Hematopoietic multipotent progenitor cell treated with erythropoietin and hydrocortisone succinate and interleukin-3 and kit ligand, for 15 days (in vitro differentiated cells): ENCODE data around the gene CWF19L2.

Experiments used
- DNase-seq: peaks from one replicate; pipeline ENCODE4 v3.0.0-alpha.2; 2015; ENCODE audit warnings: low spot score

Gene CWF19L2

DNA sequence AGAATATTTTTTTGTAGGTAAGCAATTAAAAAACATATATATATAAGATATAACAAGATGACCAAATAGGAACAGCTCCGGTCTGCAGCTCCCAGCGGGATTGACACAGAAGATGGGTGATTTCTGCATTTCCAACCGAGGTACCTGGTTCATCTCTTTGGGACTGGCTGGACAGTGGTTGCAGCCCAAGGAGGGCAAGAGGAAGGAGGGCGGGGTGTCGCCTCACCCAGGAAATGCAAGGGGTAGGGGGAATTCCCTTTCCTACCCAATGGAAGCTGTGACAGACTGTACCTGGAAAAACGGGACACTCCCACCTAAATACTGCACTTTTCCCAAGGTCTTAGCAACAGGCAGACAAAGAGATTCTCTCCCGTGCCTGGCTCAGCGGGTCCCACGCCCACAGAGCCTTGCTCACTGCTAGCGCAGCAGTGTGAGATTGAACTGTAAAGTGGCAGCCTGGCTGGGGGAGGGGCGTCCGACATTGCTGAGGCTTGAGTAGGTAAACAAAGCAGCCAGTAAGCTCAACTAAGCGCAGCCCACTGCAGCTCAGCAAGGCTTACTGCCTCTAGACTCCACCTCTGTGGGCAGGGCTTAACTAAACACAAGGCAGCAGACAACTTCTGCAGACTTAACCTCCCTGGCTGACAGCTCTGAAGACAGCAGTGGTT, 163.8 kb downstream of the CWF19L2 start:
- no peak for DNase-seq

DNA sequence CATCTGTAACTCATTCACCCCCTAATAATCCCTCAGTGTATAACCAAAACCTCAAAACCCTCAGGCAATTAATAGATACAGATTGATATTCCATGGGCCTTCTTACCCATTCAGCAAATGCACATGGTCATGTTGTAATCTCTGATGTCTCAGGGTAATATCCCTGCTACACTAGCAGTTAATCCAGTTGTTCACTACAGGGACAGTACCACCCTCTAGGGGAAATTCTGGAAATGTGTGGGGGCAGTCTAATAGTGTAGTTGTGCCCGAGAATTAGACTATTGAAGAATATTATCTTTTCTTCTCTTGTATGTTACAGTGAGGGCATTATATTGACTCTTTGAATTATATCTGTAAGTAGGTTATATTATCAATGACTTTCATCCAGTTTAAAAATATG, 175.4 kb downstream of the CWF19L2 start:
- DNase-seq, result no peak
